Measurements from ENCODE around the gene OSR1. TPM values are rescaled to one million over a fixed set of nuclear protein-coding genes. Genes with fewer than 3 reads are reported as not detected.

Gene OSR1
- total RNA-seq, 1 donor from 2014 or later, result 27.8 TPM

DNA sequence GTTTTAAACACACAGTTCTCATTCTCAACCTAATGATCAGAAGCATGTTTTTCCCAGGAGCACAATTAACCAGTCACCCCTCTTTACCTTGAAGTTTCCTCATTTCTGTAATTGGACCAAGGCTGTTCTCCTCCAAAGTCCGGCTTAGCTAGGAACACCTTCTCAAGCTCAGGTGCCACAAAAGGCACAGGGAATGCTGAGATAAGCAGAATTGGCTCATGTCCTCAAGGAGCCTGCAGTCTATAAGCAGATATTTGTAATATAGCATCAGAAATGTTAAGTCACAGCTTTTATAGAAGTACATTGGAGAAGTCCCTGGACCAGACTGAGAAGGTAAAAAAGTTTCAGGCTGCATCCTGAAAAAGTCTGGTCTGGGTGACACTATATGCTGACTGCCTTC lies 20.7 kb downstream of the OSR1 start:
- Mint-ChIP-seq H3K27ac (no peak overlapping the region), H3K4me3 (no peak overlapping the region), H3K9me3 (no peaks in the 10 kb centered on the region), H3K27me3 (ENCODE audit: low read depth) (no peaks in the 10 kb centered on the region), H3K4me1 (peaks cover 4% of the 10 kb centered on the region), H3K36me3 (peaks cover 3% of the 10 kb centered on the region)
- no peak for DNase-seq (ENCODE audit: low spot score in 2 of 2, unreplicated experiment in 2 of 2)
- TF ChIP-seq, protein P1, sequence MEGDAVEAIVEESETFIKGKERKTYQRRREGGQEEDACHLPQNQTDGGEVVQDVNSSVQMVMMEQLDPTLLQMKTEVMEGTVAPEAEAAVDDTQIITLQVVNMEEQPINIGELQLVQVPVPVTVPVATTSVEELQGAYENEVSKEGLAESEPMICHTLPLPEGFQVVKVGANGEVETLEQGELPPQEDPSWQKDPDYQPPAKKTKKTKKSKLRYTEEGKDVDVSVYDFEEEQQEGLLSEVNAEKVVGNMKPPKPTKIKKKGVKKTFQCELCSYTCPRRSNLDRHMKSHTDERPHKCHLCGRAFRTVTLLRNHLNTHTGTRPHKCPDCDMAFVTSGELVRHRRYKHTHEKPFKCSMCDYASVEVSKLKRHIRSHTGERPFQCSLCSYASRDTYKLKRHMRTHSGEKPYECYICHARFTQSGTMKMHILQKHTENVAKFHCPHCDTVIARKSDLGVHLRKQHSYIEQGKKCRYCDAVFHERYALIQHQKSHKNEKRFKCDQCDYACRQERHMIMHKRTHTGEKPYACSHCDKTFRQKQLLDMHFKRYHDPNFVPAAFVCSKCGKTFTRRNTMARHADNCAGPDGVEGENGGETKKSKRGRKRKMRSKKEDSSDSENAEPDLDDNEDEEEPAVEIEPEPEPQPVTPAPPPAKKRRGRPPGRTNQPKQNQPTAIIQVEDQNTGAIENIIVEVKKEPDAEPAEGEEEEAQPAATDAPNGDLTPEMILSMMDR (IDR thresholded peaks at IDR 0.05; ENCODE audit: unreplicated experiment), result no peak

- Mint-ChIP-seq H3K27ac (no peak overlapping the region), H3K36me3 (peaks cover 3% of the 10 kb centered on the region), H3K9me3 (no peaks in the 10 kb centered on the region), H3K27me3 (ENCODE audit: low read depth) (no peaks in the 10 kb centered on the region), H3K4me3 (no peak overlapping the region), H3K4me1 (peaks cover 4% of the 10 kb centered on the region)
- TF ChIP-seq, protein P1 (IDR thresholded peaks at IDR 0.05; ENCODE audit: unreplicated experiment), result no peak
- no peak for DNase-seq (ENCODE audit: low spot score in 2 of 2, unreplicated experiment in 2 of 2)
Measured at GRCh38 chr2:19337202-19337601, 21.2 kb downstream of the OSR1 start.

DNA sequence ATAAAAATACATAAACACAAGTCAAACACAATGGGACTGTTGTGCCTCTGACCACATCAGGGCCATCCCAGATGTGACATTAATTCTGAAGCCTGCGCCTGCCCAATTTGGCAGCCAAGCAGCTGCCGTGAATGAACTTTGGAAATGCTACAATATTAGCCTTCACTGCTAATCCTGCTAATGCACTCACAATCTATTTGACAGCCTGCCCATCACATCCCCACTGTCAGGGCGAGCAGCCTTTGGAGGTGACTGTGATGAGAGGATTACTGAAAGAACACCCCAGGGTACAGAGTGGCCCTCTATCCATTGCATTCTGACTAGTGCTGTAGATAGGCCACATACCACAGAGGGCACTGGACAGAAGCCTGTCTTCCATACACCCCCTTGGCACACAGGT lies 21.6 kb downstream of the OSR1 start:
- H3K36me3 Mint-ChIP-seq, result peaks cover 3% of the 10 kb centered on the region
- peaks cover 4% of the 10 kb centered on the region for H3K4me1 Mint-ChIP-seq
- DNase-seq (ENCODE audit: low spot score in 2 of 2, unreplicated experiment in 2 of 2), result no peak
- no peak overlapping the region for H3K27ac Mint-ChIP-seq
- H3K9me3 Mint-ChIP-seq, result no peaks in the 10 kb centered on the region
- TF ChIP-seq, protein P1 (IDR thresholded peaks at IDR 0.05; ENCODE audit: unreplicated experiment), result no peak
- no peak overlapping the region for H3K4me3 Mint-ChIP-seq
- H3K27me3 Mint-ChIP-seq (ENCODE audit: low read depth), result no peaks in the 10 kb centered on the region

DNA sequence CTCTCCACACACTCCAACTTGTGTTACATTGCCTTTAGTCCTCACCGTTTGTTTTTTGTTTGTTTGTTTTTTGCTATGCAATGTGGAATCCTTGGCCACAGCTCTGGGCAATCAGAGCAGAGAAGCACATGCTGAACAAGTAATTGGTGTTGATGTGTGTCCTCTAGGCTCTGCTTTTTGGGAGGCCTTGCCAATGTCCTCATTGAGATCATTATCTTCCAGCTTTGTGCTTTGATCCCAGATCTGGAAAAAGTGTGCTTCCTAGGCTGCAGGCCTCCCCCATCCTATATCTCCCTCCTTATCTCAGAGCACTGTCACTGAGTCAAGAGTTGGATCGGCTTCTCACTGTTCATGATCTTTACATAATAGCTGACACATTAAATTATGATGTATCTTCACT lies 25.9 kb downstream of the OSR1 start:
- Mint-ChIP-seq H3K27ac (no peak overlapping the region), H3K4me1 (peaks cover 4% of the 10 kb centered on the region), H3K27me3 (ENCODE audit: low read depth) (no peaks in the 10 kb centered on the region), H3K9me3 (no peaks in the 10 kb centered on the region), H3K36me3 (peaks cover under 1% of the 10 kb centered on the region), H3K4me3 (no peak overlapping the region)
- TF ChIP-seq, protein P1 (IDR thresholded peaks at IDR 0.05; ENCODE audit: unreplicated experiment), result no peak
- DNase-seq (ENCODE audit: low spot score in 2 of 2, unreplicated experiment in 2 of 2), result no peak

GRCh38 chr2:19331450-19331849 lies 27.0 kb downstream of the OSR1 start:
- H3K27me3 Mint-ChIP-seq (ENCODE audit: low read depth), result peaks cover 2% of the 10 kb centered on the region
- no peak for DNase-seq (ENCODE audit: low spot score in 2 of 2, unreplicated experiment in 2 of 2)
- no peaks in the 10 kb centered on the region for H3K36me3 Mint-ChIP-seq
- peaks cover 4% of the 10 kb centered on the region for H3K4me1 Mint-ChIP-seq
- TF ChIP-seq, protein P1 (IDR thresholded peaks at IDR 0.05; ENCODE audit: unreplicated experiment), result no peak
- no peaks in the 10 kb centered on the region for H3K9me3 Mint-ChIP-seq
- H3K27ac Mint-ChIP-seq, result no peak overlapping the region
- H3K4me3 Mint-ChIP-seq, result no peak overlapping the region

DNA sequence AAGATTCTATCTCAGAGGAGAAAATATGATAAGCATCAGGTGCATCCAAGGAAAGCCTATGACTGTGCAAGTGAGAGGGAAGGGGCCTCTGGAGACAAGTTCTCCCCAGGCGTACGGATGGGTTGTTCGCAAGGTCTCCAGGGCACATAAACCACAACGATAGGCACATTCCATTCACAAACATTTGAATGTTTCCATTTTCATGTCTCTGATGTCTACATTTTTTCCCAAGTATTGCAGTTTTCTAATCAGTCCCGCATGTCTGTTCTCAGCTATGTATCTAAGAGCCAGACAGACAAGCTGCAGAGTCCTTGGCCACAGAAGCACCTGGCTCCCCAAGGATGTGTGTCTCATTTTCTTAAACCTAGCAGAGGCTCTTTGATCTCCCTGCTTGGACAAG lies 28.0 kb downstream of the OSR1 start:
- TF ChIP-seq, protein P1 (IDR thresholded peaks at IDR 0.05; ENCODE audit: unreplicated experiment), result no peak
- Mint-ChIP-seq H3K9me3 (no peaks in the 10 kb centered on the region), H3K27me3 (ENCODE audit: low read depth) (peaks cover 2% of the 10 kb centered on the region), H3K36me3 (no peaks in the 10 kb centered on the region), H3K27ac (no peak overlapping the region), H3K4me3 (no peak overlapping the region), H3K4me1 (peaks cover 2% of the 10 kb centered on the region)
- no peak for DNase-seq (ENCODE audit: low spot score in 2 of 2, unreplicated experiment in 2 of 2)

All from mesothelial cell of epicardium (in vitro differentiated cells).